HPDE6-E6E7 (cell line): ENCODE measurements around the gene LAYN.

Source experiments
- DNase-seq: peaks from one replicate; pipeline ENCODE4 v3.0.0; 2011; ENCODE audit warnings: missing footprints; ENCODE audit errors: extremely low spot score

Gene LAYN

DNA sequence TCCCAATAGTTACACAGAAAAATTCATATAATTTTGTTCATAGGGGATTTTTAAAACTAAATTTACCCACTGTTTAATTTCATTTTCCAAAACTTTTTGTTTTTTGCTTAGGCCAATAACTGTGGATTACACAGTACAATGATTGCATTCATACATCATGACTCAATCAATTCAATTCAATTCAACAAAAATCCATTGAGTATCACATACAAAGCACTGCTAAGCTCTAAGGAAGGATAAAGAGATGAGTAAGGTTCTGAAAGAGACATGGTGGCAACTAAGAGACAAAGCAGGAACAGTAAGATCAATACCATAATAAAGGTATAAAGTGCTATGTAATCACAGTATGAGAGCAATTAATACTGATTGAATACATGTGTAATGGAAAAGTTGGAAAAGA, 9.4 kb upstream of the LAYN start:
- DNase-seq, result no peak

- peak; percentile 88 for DNase-seq
Observed at GRCh38 chr11:111531687-111532364, 8.7 kb upstream of the LAYN start.

DNA sequence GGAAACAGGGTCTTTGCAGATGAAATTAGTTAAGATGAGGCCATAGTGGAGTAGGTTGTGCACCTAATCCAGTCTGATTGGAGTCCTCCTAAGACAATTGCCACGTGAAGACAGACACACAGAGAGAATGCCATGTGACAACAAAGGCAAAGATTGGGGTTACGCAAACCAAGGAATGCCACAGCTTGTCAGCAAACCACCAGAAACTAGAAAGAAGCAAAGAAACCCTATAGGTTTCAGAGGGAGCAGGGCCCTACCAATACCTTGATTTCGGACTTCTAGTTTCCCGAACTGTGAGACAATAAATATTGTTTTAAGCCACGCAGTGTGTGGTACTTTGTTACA, 8.2 kb upstream of the LAYN start:
- no peak for DNase-seq

GRCh38 chr11:111535281-111535680, 5.2 kb upstream of the LAYN start:
- no peak for DNase-seq

DNA sequence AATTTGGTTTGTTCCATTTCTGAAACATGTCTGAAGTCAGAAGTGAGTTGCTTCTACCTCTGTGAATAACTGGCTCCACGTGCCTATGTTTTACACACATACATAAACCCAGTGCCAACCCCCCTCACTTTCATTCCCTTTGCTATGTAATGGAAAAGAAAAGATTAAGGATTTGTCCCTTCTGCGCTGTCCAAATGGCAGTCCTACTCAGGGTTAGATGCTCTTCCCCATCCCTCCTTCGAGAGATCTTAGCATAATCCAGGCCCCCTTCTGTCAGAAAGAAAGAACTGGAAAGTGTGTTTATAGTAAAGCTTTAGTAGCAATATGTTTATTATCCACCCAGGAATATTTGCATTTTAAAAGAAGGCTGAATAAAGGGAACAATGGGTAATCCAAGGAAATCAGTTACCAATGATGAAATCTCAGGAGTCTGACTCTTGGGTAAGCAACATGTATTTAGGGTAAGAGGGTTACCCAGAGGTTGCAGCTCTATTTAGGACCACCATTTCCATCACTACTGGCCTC, 3.1 kb upstream of the LAYN start:
- DNase-seq, result no peak

GRCh38 chr11:111538407-111539114, 2.0 kb upstream of the LAYN start:
- no peak for DNase-seq

DNA sequence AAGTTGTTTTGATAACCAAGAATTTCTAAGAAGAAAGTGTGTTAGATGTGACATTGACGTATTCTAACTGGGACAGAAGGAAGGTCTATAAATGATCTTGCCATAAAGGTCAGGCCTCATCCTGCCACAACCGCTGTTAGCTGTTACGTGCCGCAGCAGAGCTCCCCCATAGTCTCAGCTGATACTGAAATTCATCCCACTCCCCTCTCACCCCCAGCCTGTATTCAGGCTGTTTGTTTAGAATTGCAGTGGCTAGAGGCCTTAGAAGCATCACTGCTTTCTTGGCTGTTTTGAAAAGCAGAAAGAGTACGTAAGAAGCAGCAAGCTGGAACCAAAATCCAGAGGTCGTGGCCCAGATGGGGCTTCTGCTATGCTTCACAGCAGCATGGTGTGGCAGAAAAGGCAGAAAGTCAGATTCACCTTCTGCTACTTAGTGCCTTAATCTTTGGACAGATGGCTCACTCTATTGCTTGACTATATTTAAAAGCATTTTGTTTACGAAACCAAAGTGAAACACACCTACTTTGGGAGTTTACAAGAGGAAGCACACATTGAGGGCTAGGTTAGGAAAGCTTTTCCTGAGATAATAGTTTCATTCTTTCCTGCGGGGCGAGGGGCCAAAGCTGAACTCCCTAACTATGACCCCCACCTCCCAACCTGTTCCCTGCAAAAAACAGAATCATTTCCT, 950 bp upstream of the LAYN start:
- DNase-seq, result no peak

GRCh38 chr11:111540937-111541253, 375 bp downstream of the LAYN start:
- DNase-seq, result no peak

DNA sequence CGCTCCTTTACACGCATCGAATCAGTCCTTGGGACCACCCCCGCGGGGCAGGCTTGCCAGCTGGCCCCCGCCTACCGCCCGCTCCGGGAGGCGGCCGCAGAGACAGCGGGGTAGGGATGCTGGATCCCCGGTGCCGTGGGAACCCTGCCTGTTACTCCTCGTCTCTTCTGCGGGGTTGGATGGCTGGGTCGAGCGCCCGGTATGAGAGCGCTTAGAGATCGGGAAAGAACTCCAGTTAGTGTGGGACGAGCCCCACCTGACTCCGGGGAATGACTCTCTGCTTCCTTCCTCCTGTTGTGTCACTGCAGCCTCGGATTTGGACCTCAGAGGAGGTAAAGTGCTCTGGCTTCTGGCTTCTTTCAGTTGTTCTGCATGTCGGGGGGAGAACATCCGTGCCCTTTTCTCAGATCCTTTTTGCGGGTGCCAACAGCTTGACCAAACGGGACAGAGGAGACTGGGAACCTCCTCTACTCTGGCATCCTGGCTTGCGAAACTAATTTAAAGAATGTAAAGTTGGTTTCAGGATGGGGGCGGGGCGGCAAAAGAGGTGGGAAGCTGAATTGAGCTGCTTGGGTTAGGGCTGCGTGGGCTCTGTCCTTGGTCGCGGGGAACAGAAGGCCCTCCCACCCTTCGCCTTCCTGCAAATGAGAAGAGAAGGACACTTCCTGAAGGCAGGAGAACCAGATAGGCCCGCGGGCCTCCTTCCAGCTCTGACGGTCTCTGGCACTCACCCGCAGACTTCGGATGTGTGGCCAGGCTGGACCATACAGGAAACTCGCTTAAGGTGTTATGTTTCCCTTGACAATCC, 938 bp downstream of the LAYN start:
- DNase-seq, result no peak

DNA sequence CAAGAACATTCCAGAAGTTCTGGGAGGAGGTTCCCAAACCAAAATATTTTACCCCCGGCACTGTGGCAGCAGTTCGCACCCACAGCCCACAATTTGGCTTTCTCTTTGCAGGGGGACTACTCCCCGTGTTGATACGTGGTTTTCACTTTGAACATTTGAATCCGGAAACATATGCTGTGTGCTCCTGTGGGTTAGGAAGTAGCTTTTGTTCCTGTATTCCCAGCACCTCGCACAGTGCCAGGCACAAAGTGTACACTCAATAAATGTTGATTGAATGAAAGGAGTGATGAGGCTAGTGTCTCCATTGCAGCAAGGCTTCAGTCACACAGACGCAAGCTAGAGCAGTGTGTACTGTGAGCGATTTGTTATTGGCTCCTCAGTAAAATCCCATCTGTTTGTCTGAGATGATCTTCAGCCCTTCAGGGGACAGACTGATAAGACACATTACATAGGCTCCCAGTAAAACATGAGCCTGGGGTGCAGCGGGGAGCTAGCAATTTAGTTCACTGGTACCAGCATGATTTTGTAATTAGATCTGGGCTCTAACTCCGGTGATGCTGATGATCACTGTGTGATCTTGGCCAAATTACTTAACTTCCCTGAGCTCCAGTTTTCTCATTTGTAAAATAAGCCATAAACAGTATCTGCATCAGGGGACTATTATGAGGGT, 2.2 kb downstream of the LAYN start:
- DNase-seq, result no peak

GRCh38 chr11:111548525-111548924, 8.0 kb downstream of the LAYN start:
- DNase-seq, result no peak

DNA sequence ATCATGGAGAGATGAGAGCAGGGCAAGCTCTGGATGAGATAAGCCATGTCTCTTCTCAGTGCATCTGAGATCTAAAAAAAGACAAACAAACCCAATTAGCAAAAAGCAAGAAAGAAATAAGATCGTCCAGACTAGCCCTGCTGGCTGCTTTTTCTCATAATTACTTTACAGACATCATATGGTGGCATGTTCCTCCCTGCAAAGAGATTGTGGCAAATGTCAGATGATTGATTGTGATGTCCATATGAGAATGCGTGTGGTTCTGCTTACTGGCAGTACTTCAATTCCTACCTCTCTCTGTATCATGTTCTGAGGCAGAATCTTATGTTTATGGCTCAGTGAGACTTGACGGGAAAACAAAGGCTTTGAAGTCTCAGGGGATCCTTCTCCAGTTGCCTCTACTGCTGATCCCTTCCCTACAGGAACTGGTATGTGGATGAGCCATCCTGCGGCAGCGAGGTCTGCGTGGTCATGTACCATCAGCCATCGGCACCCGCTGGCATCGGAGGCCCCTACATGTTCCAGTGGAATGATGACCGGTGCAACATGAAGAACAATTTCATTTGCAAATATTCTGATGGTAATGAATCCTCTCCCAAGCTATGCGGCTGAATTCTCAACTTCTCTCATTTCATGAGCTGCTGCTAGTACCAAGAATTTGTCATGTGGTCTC, 8.8 kb downstream of the LAYN start:
- no peak for DNase-seq

DNA sequence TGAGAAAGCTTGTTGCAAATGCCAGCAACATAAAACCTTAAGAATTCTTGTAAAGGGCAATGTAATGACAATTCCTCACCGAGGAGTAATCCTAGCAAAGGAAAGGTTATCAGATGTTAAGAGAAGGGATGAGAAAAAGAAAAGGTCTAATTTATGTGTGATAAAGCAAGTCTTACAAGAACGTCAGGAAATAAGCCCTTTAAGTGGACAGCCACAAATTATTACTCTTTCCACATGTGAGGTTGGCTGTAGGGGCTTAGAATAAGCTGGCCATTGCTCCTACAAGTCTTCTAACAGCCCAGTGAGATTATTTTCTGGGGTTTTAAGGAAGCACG, 9.3 kb downstream of the LAYN start:
- DNase-seq, result no peak

DNA sequence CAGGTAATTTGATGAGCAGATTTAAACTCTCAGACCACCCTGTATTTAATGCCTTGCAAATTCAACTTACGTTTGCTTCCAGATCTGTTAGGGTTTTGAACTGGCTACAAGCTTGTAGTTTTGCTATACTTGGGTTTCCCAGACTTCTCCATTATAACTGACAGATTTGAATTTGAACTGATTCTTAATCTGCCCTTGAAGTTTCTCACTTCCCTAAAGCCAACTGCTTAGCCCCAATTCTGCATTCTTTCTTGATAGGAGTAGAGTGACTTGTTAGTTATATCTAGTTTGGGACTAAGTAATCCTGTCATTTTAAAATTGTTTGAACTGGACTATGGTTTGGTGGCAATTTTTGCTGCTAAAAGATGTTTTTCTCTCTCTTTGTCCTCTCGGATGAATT, 9.7 kb downstream of the LAYN start:
- no peak for DNase-seq

DNA sequence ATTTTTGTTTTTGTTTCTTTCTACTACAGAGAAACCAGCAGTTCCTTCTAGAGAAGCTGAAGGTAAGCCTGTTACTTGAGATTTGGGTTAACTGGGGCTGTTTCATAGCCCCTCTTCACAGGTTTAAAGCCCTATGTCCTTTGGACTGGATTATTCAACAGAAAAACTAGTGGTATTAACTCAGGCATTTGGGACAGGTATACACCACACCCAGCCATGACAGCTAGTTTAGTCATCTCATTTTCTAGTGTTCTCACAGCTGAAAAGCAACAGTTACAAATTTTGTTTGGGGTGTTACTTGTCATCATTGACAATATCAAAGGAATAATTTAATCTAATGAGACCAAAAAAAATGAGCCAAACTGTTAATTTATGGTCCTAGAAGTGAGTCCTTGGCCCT, 14.0 kb downstream of the LAYN start:
- DNase-seq, result peak; percentile 70

- no peak for DNase-seq
Observed at GRCh38 chr11:111555255-111555654, 14.7 kb downstream of the LAYN start.

GRCh38 chr11:111557425-111558111, 17.0 kb downstream of the LAYN start:
- DNase-seq, result peak; percentile 29

DNA sequence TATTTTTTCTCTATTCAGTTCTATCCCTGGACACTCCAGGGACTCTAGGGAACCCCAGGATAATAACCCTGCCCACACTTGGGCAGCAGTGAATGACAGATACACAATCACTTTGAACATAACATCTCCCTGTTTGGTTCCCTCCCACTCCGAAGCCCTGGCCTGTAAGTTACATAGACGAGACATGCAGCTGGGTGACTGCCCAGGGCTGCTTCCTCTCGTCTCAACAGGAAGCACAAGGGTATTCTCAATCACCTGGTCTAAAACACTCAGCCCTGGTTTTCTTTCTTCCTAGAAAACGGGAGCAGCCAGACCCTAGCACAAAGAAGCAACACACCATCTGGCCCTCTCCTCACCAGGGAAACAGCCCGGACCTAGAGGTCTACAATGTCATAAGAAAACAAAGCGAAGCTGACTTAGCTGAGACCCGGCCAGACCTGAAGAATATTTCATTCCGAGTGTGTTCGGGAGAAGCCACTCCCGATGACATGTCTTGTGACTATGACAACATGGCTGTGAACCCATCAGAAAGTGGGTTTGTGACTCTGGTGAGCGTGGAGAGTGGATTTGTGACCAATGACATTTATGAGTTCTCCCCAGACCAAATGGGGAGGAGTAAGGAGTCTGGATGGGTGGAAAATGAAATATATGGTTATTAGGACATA, 19.4 kb downstream of the LAYN start:
- no peak for DNase-seq

- no peak for DNase-seq
Observed at GRCh38 chr11:111560800-111561199, 20.3 kb downstream of the LAYN start.

DNA sequence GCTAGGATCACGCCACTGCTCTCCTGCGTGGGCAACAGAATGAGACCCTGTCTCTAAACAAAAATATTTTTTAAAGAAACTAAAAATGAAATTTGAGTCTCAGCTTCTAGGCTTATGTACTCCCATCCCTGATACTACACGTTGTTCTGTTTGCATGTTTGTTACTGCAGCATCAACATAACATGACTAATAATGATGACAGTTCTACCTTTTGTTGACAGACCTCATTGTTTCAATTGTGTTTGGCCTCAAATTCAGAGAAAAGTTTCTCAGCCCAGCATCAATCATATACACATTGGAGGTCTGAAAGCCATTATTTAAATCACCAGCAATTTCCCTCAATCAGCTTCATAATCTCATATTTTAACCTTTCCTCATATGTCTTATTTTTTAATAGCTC, 20.8 kb downstream of the LAYN start:
- DNase-seq, result no peak
